Urothelium cell line (cell line): ENCODE results near the gene FAM53A.

Source experiments
- DNase-seq: peaks from one replicate; pipeline ENCODE4 v3.0.0; 2011; ENCODE audit warnings: low spot score, mixed read lengths
- FAIRE-seq: peaks from 2 replicates; lab custom pipeline; 2011; peaks lifted over from hg19 to GRCh38; lab: Jason Lieb, UNC

Gene FAM53A, protein sequence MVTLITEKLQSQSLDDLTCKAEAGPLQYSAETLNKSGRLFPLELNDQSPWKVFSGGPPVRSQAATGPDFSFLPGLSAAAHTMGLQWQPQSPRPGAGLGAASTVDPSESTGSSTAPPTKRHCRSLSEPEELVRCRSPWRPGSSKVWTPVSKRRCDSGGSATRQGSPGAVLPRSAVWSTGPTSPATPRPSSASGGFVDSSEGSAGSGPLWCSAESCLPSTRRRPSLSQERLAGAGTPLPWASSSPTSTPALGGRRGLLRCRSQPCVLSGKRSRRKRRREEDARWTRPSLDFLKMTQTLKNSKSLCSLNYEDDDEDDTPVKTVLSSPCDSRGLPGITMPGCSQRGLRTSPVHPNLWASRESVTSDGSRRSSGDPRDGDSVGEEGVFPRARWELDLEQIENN

GRCh38 chr4:1683736-1684505 is at the start of gene FAM53A:
TSS of gene FAM53A (minus strand) at chr4:1684313. CDS start at chr4:1668741, 15,572 bp downstream.
- no peak for FAIRE-seq

GRCh38 chr4:1732911-1733310 is 48.8 kb upstream of the FAM53A start:
- FAIRE-seq (no peak), DNase-seq (no peak)

More at GRCh38 chr4:1683736-1684505, at the start of gene FAM53A:
- DNase-seq = no peak

DNA sequence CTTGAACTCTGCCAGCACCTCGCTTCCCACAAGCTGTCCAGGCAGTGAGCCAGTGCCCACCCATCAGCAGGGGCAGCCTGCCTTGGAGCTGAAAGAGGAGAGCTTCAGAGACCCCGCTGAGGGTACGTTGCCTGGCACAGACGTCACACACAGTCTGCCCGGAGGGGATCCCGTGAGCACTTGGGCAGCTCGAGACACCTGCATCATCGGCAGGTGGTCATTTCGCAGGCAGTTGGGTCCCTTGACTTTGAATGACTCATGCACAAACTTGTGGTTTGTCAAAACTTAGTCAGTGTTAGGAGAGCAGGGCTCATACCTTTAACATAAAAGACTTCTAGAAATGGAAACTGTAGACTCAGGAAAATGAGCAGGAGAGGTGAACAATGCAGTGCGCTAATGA is 47.1 kb upstream of the FAM53A start:
- FAIRE-seq (no peak), DNase-seq (no peak)

DNA sequence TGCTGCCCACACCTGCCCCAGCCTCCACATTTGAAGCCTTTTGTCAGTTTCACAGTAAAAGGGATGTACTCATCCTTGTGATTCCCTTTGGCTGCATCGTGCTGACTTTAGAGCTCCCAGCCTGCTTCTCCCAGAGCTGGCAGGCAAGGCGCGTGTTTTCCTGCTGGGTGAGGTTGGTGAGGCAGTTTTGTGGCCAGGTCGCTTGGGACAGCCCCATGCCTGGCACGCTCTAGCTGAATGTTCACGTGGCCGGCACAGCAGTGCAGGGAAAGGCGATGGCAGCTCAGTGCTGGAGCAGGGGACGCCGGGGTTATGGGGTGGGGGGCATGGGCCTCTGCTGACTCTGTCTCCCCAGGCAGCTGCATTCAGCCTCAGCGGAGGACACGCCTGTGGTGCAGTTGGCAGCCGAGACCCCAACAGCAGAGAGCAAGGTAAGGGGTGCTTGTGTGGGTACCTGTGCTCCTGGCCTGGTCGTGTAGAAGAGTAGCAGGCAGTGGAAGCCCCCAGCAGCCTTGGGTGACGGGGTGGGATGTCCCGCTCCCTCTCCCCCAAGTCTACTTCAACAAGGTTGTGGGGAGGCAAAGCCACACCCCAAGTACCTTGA is 46.5 kb upstream of the FAM53A start:
- no peak for DNase-seq
- no peak for FAIRE-seq

DNA sequence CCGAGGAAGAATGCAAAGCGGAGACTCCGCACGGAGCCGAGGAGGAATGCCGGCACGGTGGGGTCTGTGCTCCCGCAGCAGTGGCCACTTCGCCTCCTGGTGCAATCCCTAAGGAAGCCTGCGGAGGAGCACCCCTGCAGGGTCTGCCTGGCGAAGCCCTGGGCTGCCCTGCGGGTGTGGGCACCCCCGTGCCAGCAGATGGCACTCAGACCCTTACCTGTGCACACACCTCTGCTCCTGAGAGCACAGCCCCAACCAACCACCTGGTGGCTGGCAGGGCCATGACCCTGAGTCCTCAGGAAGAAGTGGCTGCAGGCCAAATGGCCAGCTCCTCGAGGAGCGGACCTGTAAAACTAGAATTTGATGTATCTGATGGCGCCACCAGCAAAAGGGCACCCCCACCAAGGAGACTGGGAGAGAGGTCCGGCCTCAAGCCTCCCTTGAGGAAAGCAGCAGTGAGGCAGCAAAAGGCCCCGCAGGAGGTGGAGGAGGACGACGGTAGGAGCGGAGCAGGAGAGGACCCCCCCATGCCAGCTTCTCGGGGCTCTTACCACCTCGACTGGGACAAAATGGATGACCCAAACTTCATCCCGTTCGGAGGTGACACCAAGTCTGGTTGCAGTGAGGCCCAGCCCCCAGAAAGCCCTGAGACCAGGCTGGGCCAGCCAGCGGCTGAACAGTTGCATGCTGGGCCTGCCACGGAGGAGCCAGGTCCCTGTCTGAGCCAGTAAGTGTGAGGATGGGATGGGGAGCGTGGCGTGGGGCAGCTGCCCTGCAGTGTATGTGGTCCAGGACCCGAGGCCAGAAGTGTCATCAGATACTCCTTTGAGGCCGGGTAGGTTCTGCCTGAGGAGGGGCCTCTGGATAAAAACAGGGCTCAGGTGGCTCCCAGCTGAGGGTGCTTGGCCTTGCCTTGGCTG is 44.2 kb upstream of the FAM53A start:
- DNase-seq = no peak
- no peak for FAIRE-seq

DNA sequence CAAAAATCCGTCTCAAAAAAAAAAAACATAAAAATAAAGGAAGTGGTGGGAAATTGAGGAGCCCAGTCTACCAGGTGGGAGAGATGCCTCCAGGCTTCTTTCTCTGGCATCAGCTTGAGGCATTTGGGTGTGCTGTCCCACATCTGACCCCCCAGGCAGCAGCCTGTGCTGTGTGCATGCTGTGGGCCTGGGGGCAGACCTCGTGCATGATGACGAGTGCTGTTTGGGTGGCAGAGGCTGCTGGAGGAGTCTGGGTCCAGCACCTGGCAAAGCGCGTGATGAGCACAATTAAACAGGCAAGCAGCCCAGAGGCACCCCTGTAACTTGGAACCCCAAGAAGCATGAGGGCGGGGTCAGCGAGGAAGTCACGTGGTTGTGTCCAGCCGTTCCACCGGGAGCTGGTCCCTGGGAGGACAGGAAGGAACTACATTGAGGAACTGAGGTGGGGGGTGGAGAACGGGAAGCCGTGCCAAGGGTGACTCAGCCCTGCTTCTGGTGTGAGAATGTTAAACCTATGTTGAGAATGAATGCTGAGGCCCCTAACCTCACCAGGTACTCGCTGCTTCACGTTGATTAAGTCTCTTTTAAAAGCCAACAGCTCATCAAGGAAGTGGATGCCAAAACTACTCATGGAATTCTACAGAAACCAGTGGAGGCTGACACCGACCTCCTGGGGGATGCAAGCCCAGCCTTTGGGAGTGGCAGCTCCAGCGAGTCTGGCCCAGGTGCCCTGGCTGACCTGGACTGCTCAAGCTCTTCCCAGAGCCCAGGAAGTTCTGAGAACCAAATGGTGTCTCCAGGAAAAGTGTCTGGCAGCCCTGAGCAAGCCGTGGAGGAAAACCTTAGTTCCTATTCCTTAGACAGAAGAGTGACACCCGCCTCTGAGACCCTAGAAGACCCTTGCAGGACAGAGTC is 43.3 kb upstream of the FAM53A start:
- no peak for FAIRE-seq
- peak; percentile 53 for DNase-seq

DNA sequence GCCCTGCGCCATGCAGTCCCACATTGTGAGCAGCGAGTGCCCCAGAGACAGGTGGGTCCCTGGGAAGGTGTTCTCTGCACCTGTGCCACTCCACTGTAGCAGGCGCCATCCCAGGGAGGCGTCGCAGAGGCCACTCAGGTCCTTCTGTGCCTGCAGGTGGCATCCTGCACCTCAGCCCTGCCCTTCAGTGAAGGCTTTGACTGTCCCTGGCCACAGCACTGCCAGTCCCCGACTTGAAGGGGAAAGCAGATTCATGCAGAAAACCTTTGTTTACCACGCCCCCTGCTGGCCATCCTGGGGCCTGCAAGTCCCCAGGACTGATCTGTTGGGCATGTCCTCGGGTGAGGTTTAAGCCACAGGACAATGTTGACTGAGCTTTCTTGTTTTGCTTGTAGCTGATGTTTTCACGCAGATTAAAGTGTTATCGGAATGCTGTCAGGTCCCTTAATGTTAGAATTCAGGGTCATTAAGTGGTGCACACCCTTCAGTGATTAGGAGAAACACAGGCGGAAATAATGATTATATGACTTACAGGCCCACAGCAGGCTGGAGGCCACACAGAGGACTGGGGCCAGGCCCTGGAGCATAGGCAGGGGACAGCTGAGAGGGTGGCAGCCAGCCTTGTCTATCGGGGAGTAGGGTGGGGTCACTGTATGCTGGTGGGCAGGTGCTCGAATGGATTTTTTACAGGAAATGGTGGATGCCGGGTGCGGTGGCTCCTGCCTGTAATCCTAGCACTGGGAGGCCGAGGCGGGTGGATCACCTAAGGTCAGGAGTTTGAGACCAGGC is 42.2 kb upstream of the FAM53A start:
- DNase-seq = peak; percentile 64
- FAIRE-seq = no peak

GRCh38 chr4:1725521-1725920 is 41.4 kb upstream of the FAM53A start:
- FAIRE-seq (no peak), DNase-seq (no peak)

- no peak for FAIRE-seq
- DNase-seq = no peak
Observed at GRCh38 chr4:1723131-1723801, 39.2 kb upstream of the FAM53A start.

- FAIRE-seq (no peak), DNase-seq (no peak)
Observed at GRCh38 chr4:1722551-1723118, 38.5 kb upstream of the FAM53A start.

GRCh38 chr4:1721666-1722550 is 37.8 kb upstream of the FAM53A start:
- no peak for DNase-seq
- no peak for FAIRE-seq

DNA sequence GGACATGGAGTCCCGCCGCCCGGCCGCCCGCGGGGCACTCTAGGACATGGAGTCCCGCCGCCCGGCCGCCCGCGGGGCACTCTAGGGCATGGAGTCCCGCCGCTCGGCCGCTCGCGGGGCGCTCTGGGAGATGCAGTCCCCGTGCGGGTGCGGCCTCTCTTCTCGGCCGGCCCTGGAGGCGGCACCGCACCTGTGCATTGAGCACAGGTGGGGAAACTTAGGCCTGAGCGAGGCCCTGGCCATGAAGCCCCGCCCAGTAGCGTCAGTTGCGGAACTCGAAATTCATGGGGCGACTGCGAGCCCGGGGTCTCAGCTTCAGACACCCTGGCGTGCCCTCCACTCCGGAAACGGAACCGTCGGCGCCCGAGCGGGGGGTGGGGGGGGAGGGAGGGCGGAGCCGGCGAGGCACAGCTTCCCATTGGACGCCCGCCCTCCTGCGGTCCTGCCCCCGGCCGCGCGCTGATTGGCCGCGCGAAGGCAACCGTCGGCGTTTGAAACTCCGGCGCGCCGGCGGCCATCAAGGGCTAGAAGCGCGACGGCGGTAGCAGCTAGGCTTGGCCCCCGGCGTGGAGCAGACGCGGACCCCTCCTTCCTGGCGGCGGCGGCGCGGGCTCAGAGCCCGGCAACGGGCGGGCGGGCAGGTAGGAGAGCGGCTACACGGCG is 37.0 kb upstream of the FAM53A start, which contains the start of the genes TACC3 and TMEM129:
Gene TACC3 (plus strand): TSS at position 519 of the 663 bp plus-strand sequence. CDS start 1,901 bp downstream, outside the sequence.
Gene TMEM129 (minus strand): TSS at position 321 of the 663 bp plus-strand sequence. CDS start 486 bp downstream, outside the sequence.
- DNase-seq (peak; percentile 95), FAIRE-seq (no peak)

DNA sequence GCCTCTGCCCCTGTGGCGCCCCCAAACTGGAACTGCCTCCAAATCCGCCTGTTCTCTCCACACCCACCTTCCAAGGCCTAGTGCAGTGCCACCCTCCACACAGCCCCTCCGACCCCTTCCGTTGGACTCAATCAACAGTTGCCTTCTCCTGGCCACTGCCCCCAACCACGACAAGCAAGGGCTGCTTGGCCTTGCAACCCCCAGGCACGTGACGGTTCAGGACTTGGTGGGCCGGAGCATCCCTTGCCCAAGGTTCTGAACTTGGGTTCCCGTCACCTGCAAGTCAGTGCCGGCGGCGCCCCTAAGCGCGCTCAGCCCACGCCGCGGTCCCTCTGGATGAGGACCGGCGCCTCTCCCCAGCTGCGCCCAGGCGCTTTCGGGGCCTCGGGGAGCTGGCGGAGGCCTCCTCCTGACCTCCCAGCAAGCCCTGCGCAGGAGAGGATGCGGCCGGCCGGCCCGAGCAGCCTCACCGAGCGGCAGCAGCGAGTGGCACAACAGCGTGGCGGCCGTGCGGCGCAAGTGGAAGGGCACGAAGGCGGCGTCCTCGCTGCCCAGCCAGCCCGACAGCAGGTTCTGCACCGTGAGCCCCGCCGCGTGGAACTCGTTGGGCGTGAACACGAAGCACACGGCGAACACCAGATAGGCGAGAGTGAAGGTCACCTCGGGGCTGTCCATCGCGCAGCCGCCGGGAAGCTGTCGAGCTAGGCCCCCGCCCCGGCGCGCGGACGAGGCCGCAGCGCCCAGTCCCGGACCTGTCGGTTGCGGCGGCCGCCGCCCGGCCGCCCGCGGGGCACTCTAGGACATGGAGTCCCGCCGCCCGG is 36.3 kb upstream of the FAM53A start:
- DNase-seq (no peak), FAIRE-seq (no peak)

DNA sequence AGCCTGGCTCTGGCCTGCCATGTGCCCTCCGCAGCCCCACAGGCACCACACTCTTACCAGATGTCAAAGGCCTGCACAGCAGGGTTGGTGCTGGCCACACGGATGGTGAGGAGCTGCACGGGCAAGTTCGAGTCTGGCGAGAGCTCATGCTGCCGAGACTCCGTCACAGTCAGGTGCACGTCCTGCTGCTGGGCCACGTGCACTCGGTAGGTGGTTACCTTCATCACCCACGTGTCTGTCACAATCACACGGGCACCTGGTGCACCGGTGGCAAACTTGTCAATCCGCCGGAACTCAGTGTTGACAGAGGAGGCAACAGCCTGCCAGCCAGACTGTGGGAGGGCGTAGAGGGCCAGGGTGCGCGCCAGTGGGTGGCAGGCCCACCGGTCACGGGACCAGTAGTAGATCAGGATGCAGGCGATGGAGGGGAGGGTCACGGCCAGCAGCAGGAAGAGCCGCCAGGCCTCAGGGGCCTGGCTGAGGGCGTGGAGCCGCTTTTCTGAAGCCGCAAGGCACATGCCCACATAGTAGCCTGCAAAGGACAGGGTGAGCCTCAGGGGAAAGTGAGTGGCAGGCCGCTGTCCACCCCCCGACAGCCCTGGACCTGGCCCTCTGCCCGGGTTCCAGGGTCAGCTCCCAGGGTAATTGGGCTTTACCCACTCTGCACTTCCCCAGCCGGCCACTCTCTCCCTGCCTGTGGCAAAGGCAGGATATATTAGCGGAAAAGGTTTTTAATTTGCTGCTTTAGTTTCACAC is 34.2 kb upstream of the FAM53A start:
- no peak for DNase-seq
- no peak for FAIRE-seq
